ENCODE data around the gene PTDSS2. TPM values are rescaled to one million over a fixed set of nuclear protein-coding genes. Genes with fewer than 3 reads are reported as not detected.

PTDSS2 gene
- total and polyA plus RNA-seq, 4 donors, result 5.1 to 15.6 (median 10.2) TPM

- Histone ChIP-seq H3K4me3 (ENCODE audit: low read depth in 1 of 3, low read length in 3 of 3) (peak within 1 kb of the TSS in 1 of 3 donors; percentile 37), H3K9ac (ENCODE audit: low read depth in 1 of 2, low read length in 2 of 2) (no peak within 1 kb of the TSS), H3K4me1 (ENCODE audit: control insufficient read depth in 4 of 4, insufficient read depth in 4 of 4, low read length in 3 of 4) (peaks cover 8 to 34% (median 26%) of the 10 kb centered on the region in 4 donors), H3K27ac (ENCODE audit: low read depth in 1 of 2, low read length in 2 of 2) (peak within 1 kb of the TSS; percentile 4 to 38), H3K9me3 (ENCODE audit: control insufficient read depth in 4 of 4, low read length in 3 of 4) (no peaks in the 10 kb centered on the region), H3K27me3 (ENCODE audit: control insufficient read depth in 4 of 4, insufficient read depth in 4 of 4, low read length in 3 of 4) (no peaks in the 10 kb centered on the region), H3K36me3 (ENCODE audit: control insufficient read depth in 4 of 4, insufficient read depth in 3 of 4, low read depth in 1 of 4, low read length in 3 of 4) (peaks cover 0 to 9% (median 5%) of the 10 kb centered on the region in 4 donors)
- peak; percentile 86 for DNase-seq (ENCODE audit: low spot score)
- TF ChIP-seq HNF4G (IDR thresholded peaks at IDR 0.05) (no peak), SP1 (IDR thresholded peaks at IDR 0.05) (no peak), GABPA (IDR thresholded peaks at IDR 0.05 in 1 of 2, conservative IDR thresholded peaks at IDR 0.05 in 1 of 2) (peak in 1 of 2 donors; percentile 17), ZBTB33 (IDR thresholded peaks at IDR 0.05) (no peak)
- WGBS, result 4% methylated on average over 93 of the region's 93 CpGs
These were observed 87.0 kb downstream of the PTDSS2 start, which contains the start of gene LRRC56 for GRCh38 chr11:536841-537621. LRRC56 (plus strand) TSS chr11:537527; CDS start chr11:540685, 3,158 bp downstream.

GRCh38 chr11:537622-538430 is 87.7 kb downstream of the PTDSS2 start:
- H3K4me1 ChIP-seq (ENCODE audit: control insufficient read depth in 4 of 4, insufficient read depth in 4 of 4, low read length in 3 of 4), result peaks cover 8 to 34% (median 26%) of the 10 kb centered on the region in 4 donors
- H3K27ac ChIP-seq (ENCODE audit: low read depth in 1 of 2, low read length in 2 of 2), result no peak overlapping the region
- WGBS, result 44% methylated on average over 19 of the region's 19 CpGs

More at GRCh38 chr11:537622-538430, 87.7 kb downstream of the PTDSS2 start:
- DNase-seq (ENCODE audit: low spot score), result no peak
- Histone ChIP-seq H3K27me3 (ENCODE audit: control insufficient read depth in 4 of 4, insufficient read depth in 4 of 4, low read length in 3 of 4) (no peaks in the 10 kb centered on the region), H3K9me3 (ENCODE audit: control insufficient read depth in 4 of 4, low read length in 3 of 4) (no peaks in the 10 kb centered on the region), H3K36me3 (ENCODE audit: control insufficient read depth in 4 of 4, insufficient read depth in 3 of 4, low read depth in 1 of 4, low read length in 3 of 4) (peaks cover 0 to 5% (median under 1%) of the 10 kb centered on the region in 4 donors), H3K9ac (ENCODE audit: low read depth in 1 of 2, low read length in 2 of 2) (no peak overlapping the region), H3K4me3 (ENCODE audit: low read depth in 1 of 3, low read length in 3 of 3) (peak overlapping the region in 1 of 3 donors; percentile 37)
- TF ChIP-seq GABPA (IDR thresholded peaks at IDR 0.05 in 1 of 2, conservative IDR thresholded peaks at IDR 0.05 in 1 of 2), result no peak
- no peak for TF ChIP-seq NR2F2 (IDR thresholded peaks at IDR 0.05)
- TF ChIP-seq ZBTB33 (IDR thresholded peaks at IDR 0.05), result no peak
- no peak for TF ChIP-seq EGR1 (IDR thresholded peaks at IDR 0.05; ENCODE audit: low read depth in 2 of 2)
- TF ChIP-seq REST (IDR thresholded peaks at IDR 0.05), result no peak
- TF ChIP-seq FOXA1 (IDR thresholded peaks at IDR 0.05), result no peak
- TF ChIP-seq HNF4A (conservative IDR thresholded peaks at IDR 0.05), result no peak
- TF ChIP-seq SP1 (IDR thresholded peaks at IDR 0.05), result no peak
- no peak for TF ChIP-seq FOXA2 (IDR thresholded peaks at IDR 0.05)
- TF ChIP-seq HNF4G (IDR thresholded peaks at IDR 0.05), result no peak
- TF ChIP-seq RAD21 (IDR thresholded peaks at IDR 0.05), result no peak
- TF ChIP-seq YY1 (IDR thresholded peaks at IDR 0.05), result no peak
- TF ChIP-seq ATF3 (IDR thresholded peaks at IDR 0.05), result no peak
- no peak for TF ChIP-seq TAF1 (conservative IDR thresholded peaks at IDR 0.05)
- no peak for TF ChIP-seq RXRA (IDR thresholded peaks at IDR 0.05)
- no peak for TF ChIP-seq MAX (IDR thresholded peaks at IDR 0.05)
- TF ChIP-seq CTCF (IDR thresholded peaks at IDR 0.05; ENCODE audit: low read depth, low read length, missing input control), result no peak
- no peak for TF ChIP-seq JUND (IDR thresholded peaks at IDR 0.05)
